Liver (tissue), 2 donors: ENCODE results near the gene AHR.
"Not testable (repeated sequence)": the region's sequence is repeated elsewhere in the genome, so short reads cannot be mapped to it uniquely, and the experiment has no call there.

Experiments
- CTCF ChIP-seq: fragments of 150-350 bp; IDR thresholded peaks from 2 replicates; pipeline ENCODE4 v1.5.1; 2017; ENCODE audit warnings: improper control_type of control experiment, low read depth, low read length; ENCODE audit not compliant: missing input control
- FOXA1 ChIP-seq: IDR thresholded peaks from 2 replicates; pipeline ENCODE4 v1.6.1; 2016; ENCODE audit warnings: antibody characterized with exemption
- donor health status: healthy.

GRCh38 chr7:17394563-17394962, 96.1 kb downstream of the AHR start:
- not testable (repeated sequence) for TF ChIP-seq CTCF, FOXA1
